GM23338 (cell line): ENCODE data around the gene MON2.

ENCODE experiments used
- CREB1 ChIP-seq: fragments of 250-450 bp; sonication (Bioruptor Pico); IDR thresholded peaks from 2 replicates; pipeline ENCODE4 v1.5.0; 2020; ENCODE audit warnings: low read depth, mild to moderate bottlenecking, moderate library complexity
- EZH2 ChIP-seq: fragments of 200-600 bp; sonication (generic); IDR thresholded peaks from one replicate; pipeline ENCODE4 v1.8.0; 2017; ENCODE audit warnings: antibody characterized with exemption, mild to moderate bottlenecking, low read depth; ENCODE audit not compliant: unreplicated experiment
- EZH2phosphoT487 ChIP-seq: fragments of 200-600 bp; sonication (generic); IDR thresholded peaks from one replicate; pipeline ENCODE4 v1.8.1; 2018; ENCODE audit warnings: antibody characterized with exemption; ENCODE audit not compliant: unreplicated experiment
- JUNB ChIP-seq: IDR thresholded peaks from one replicate; pipeline ENCODE4 v1.6.1; 2016; ENCODE audit warnings: antibody characterized with exemption; ENCODE audit not compliant: unreplicated experiment
- NANOG ChIP-seq: IDR thresholded peaks from 2 replicates; pipeline ENCODE4 v1.6.1; 2016; ENCODE audit warnings: antibody characterized with exemption, borderline replicate concordance
- POLR2AphosphoS5 ChIP-seq: IDR thresholded peaks from 2 replicates; pipeline ENCODE4 v1.6.1; 2016; ENCODE audit warnings: antibody characterized with exemption, low read depth
- STAT1 ChIP-seq: IDR thresholded peaks from one replicate; pipeline ENCODE4 v1.6.1; 2016; ENCODE audit warnings: antibody characterized with exemption; ENCODE audit not compliant: unreplicated experiment
- ZNF114 ChIP-seq: fragments of 250-450 bp; sonication (Bioruptor Pico); IDR thresholded peaks from 2 replicates; pipeline ENCODE4 v1.5.0; 2020; ENCODE audit warnings: mild to moderate bottlenecking, moderate library complexity
- ZNF331 ChIP-seq: fragments of 250-450 bp; sonication (Bioruptor Pico); IDR thresholded peaks from 2 replicates; pipeline ENCODE4 v1.5.0; 2020; ENCODE audit warnings: low read depth, mild to moderate bottlenecking, moderate library complexity
- TF ChIP-seq, protein P1 (sequence below), 2 experiments: fragments of 200-600 bp in 1 of 2; sonication (generic) in 1 of 2; conservative IDR thresholded peaks; 2 replicates each; pipeline versions ENCODE4 v1.5.1 to v1.6.1; 2016 to 2017; ENCODE audit warnings: antibody characterized with exemption in 2 of 2, low read depth in 2 of 2, mild to moderate bottlenecking in 2 of 2, moderate library complexity in 1 of 2
- TF ChIP-seq, protein P2 (sequence below): IDR thresholded peaks from one replicate; pipeline ENCODE4 v1.6.1; 2018; ENCODE audit warnings: antibody characterized with exemption; ENCODE audit not compliant: unreplicated experiment
- TF ChIP-seq, protein P3 (sequence below): IDR thresholded peaks from 2 replicates; pipeline ENCODE4 v1.6.1; 2016; ENCODE audit warnings: antibody characterized with exemption
- TF ChIP-seq, protein P4 (sequence below): fragments of 250-450 bp; sonication (Bioruptor Pico); IDR thresholded peaks from 2 replicates; pipeline ENCODE4 v1.5.0; 2020; ENCODE audit warnings: mild to moderate bottlenecking, moderate library complexity

DNA sequence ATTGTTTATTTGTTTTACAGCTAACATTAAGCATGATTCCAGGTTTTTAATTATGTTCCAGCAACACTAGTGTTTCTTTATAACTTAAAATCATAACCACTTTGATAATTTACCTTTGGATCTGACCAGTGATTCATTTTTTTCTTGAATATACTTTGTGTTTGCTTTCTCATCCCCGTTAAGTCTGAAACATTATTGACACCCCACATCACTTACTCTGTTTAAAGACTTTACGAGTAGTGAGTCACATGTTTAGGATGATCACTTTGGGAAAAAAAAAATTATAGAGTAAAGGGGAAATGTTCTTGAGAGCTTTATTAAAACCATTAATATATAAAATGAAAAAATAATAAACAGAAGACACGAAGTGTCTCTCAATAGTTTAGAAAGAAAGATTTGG, 132.2 kb downstream of the MON2 start:
- TF ChIP-seq EZH2 (no peak), POLR2AphosphoS5 (no peak), EZH2phosphoT487 (no peak), JUNB (no peak), ZNF114 (no peak), ZNF331 (CRISPR knock-in tag) (no peak), CREB1 (CRISPR knock-in tag) (no peak), NANOG (no peak), STAT1 (no peak)
- TF ChIP-seq, protein P1, sequence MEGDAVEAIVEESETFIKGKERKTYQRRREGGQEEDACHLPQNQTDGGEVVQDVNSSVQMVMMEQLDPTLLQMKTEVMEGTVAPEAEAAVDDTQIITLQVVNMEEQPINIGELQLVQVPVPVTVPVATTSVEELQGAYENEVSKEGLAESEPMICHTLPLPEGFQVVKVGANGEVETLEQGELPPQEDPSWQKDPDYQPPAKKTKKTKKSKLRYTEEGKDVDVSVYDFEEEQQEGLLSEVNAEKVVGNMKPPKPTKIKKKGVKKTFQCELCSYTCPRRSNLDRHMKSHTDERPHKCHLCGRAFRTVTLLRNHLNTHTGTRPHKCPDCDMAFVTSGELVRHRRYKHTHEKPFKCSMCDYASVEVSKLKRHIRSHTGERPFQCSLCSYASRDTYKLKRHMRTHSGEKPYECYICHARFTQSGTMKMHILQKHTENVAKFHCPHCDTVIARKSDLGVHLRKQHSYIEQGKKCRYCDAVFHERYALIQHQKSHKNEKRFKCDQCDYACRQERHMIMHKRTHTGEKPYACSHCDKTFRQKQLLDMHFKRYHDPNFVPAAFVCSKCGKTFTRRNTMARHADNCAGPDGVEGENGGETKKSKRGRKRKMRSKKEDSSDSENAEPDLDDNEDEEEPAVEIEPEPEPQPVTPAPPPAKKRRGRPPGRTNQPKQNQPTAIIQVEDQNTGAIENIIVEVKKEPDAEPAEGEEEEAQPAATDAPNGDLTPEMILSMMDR (conservative IDR thresholded peaks at IDR 0.05; ENCODE audit: low read depth in 2 of 2), result no peak
- TF ChIP-seq, protein P2, sequence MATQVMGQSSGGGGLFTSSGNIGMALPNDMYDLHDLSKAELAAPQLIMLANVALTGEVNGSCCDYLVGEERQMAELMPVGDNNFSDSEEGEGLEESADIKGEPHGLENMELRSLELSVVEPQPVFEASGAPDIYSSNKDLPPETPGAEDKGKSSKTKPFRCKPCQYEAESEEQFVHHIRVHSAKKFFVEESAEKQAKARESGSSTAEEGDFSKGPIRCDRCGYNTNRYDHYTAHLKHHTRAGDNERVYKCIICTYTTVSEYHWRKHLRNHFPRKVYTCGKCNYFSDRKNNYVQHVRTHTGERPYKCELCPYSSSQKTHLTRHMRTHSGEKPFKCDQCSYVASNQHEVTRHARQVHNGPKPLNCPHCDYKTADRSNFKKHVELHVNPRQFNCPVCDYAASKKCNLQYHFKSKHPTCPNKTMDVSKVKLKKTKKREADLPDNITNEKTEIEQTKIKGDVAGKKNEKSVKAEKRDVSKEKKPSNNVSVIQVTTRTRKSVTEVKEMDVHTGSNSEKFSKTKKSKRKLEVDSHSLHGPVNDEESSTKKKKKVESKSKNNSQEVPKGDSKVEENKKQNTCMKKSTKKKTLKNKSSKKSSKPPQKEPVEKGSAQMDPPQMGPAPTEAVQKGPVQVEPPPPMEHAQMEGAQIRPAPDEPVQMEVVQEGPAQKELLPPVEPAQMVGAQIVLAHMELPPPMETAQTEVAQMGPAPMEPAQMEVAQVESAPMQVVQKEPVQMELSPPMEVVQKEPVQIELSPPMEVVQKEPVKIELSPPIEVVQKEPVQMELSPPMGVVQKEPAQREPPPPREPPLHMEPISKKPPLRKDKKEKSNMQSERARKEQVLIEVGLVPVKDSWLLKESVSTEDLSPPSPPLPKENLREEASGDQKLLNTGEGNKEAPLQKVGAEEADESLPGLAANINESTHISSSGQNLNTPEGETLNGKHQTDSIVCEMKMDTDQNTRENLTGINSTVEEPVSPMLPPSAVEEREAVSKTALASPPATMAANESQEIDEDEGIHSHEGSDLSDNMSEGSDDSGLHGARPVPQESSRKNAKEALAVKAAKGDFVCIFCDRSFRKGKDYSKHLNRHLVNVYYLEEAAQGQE, result no peak
- TF ChIP-seq, protein P3, sequence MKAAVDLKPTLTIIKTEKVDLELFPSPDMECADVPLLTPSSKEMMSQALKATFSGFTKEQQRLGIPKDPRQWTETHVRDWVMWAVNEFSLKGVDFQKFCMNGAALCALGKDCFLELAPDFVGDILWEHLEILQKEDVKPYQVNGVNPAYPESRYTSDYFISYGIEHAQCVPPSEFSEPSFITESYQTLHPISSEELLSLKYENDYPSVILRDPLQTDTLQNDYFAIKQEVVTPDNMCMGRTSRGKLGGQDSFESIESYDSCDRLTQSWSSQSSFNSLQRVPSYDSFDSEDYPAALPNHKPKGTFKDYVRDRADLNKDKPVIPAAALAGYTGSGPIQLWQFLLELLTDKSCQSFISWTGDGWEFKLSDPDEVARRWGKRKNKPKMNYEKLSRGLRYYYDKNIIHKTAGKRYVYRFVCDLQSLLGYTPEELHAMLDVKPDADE, result no peak
- TF ChIP-seq, protein P4, sequence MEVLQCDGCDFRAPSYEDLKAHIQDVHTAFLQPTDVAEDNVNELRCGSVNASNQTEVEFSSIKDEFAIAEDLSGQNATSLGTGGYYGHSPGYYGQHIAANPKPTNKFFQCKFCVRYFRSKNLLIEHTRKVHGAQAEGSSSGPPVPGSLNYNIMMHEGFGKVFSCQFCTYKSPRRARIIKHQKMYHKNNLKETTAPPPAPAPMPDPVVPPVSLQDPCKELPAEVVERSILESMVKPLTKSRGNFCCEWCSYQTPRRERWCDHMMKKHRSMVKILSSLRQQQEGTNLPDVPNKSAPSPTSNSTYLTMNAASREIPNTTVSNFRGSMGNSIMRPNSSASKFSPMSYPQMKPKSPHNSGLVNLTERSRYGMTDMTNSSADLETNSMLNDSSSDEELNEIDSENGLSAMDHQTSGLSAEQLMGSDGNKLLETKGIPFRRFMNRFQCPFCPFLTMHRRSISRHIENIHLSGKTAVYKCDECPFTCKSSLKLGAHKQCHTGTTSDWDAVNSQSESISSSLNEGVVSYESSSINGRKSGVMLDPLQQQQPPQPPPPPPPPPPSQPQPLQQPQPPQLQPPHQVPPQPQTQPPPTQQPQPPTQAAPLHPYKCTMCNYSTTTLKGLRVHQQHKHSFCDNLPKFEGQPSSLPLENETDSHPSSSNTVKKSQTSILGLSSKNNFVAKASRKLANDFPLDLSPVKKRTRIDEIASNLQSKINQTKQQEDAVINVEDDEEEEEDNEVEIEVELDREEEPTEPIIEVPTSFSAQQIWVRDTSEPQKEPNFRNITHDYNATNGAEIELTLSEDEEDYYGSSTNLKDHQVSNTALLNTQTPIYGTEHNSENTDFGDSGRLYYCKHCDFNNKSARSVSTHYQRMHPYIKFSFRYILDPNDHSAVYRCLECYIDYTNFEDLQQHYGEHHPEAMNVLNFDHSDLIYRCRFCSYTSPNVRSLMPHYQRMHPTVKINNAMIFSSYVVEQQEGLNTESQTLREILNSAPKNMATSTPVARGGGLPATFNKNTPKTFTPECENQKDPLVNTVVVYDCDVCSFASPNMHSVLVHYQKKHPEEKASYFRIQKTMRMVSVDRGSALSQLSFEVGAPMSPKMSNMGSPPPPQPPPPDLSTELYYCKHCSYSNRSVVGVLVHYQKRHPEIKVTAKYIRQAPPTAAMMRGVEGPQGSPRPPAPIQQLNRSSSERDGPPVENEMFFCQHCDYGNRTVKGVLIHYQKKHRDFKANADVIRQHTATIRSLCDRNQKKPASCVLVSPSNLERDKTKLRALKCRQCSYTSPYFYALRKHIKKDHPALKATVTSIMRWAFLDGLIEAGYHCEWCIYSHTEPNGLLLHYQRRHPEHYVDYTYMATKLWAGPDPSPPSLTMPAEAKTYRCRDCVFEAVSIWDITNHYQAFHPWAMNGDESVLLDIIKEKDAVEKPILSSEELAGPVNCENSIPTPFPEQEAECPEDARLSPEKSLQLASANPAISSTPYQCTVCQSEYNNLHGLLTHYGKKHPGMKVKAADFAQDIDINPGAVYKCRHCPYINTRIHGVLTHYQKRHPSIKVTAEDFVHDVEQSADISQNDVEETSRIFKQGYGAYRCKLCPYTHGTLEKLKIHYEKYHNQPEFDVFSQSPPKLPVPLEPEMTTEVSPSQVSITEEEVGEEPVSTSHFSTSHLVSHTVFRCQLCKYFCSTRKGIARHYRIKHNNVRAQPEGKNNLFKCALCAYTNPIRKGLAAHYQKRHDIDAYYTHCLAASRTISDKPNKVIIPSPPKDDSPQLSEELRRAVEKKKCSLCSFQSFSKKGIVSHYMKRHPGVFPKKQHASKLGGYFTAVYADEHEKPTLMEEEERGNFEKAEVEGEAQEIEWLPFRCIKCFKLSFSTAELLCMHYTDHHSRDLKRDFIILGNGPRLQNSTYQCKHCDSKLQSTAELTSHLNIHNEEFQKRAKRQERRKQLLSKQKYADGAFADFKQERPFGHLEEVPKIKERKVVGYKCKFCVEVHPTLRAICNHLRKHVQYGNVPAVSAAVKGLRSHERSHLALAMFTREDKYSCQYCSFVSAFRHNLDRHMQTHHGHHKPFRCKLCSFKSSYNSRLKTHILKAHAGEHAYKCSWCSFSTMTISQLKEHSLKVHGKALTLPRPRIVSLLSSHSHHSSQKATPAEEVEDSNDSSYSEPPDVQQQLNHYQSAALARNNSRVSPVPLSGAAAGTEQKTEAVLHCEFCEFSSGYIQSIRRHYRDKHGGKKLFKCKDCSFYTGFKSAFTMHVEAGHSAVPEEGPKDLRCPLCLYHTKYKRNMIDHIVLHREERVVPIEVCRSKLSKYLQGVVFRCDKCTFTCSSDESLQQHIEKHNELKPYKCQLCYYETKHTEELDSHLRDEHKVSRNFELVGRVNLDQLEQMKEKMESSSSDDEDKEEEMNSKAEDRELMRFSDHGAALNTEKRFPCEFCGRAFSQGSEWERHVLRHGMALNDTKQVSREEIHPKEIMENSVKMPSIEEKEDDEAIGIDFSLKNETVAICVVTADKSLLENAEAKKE (CRISPR knock-in tag), result no peak
